GM12872 (cell line): ENCODE results near the gene ZNF516.

ENCODE experiments used
- CTCF ChIP-seq: IDR thresholded peaks from 3 replicates; pipeline ENCODE4 v1.5.1; 2011; ENCODE audit warnings: low read depth, mild to moderate bottlenecking, low read length, moderate library complexity; ENCODE audit not compliant: insufficient read depth

ZNF516 gene

GRCh38 chr18:76412010-76412817, 82.8 kb downstream of the ZNF516 start:
- TF ChIP-seq CTCF = no peak

- TF ChIP-seq CTCF = no peak
These were observed 84.2 kb downstream of the ZNF516 start for GRCh38 chr18:76410660-76411417.

GRCh38 chr18:76410033-76410432, 85.0 kb downstream of the ZNF516 start:
- TF ChIP-seq CTCF = no peak

GRCh38 chr18:76408480-76409067, 86.5 kb downstream of the ZNF516 start:
- no peak for TF ChIP-seq CTCF

- no peak for TF ChIP-seq CTCF
These were observed 87.4 kb downstream of the ZNF516 start for GRCh38 chr18:76407681-76408080.

- no peak for TF ChIP-seq CTCF
These were observed 88.3 kb downstream of the ZNF516 start for GRCh38 chr18:76406791-76407190.

GRCh38 chr18:76405681-76406356, 89.2 kb downstream of the ZNF516 start:
- peak; percentile 18; the same call in 1 of the 3 replicates for TF ChIP-seq CTCF
